ENCODE data around the gene WDFY4. TPM values are rescaled to one million over a fixed set of nuclear protein-coding genes. Genes with fewer than 3 reads are reported as not detected.

Gene WDFY4
- total RNA-seq, 1 experiment from 2014 or later = not detected

GRCh38 chr10:48705401-48705938 is 20.8 kb downstream of the WDFY4 start:
- Histone ChIP-seq H3K9me3 (ENCODE audit: control insufficient read depth, low read depth, low read length) (no peaks in the 10 kb centered on the region), H4K91ac (ENCODE audit: insufficient read length, low read depth, low read length) (no peak overlapping the region)
- TF ChIP-seq, protein P1, sequence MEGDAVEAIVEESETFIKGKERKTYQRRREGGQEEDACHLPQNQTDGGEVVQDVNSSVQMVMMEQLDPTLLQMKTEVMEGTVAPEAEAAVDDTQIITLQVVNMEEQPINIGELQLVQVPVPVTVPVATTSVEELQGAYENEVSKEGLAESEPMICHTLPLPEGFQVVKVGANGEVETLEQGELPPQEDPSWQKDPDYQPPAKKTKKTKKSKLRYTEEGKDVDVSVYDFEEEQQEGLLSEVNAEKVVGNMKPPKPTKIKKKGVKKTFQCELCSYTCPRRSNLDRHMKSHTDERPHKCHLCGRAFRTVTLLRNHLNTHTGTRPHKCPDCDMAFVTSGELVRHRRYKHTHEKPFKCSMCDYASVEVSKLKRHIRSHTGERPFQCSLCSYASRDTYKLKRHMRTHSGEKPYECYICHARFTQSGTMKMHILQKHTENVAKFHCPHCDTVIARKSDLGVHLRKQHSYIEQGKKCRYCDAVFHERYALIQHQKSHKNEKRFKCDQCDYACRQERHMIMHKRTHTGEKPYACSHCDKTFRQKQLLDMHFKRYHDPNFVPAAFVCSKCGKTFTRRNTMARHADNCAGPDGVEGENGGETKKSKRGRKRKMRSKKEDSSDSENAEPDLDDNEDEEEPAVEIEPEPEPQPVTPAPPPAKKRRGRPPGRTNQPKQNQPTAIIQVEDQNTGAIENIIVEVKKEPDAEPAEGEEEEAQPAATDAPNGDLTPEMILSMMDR (conservative IDR thresholded peaks at IDR 0.05) = no peak

More at GRCh38 chr10:48705401-48705938, 20.8 kb downstream of the WDFY4 start:
- DNase-seq = no peak
- Histone ChIP-seq H2BK15ac (ENCODE audit: low read depth, low read length) (no peak overlapping the region), H3K23me2 (ENCODE audit: insufficient read length, low read depth, low read length, poor library complexity, severe bottlenecking) (no peaks in the 10 kb centered on the region), H3K79me2 (ENCODE audit: insufficient read depth, low read length) (no peaks in the 10 kb centered on the region), H2BK120ac (ENCODE audit: low read depth, low read length, poor library complexity, severe bottlenecking) (no peak overlapping the region), H3K4ac (ENCODE audit: low read depth, low read length) (no peak overlapping the region), H3K4me1 (ENCODE audit: insufficient read depth, low read length) (no peaks in the 10 kb centered on the region), H3K27me3 (ENCODE audit: insufficient read depth, low read length) (no peaks in the 10 kb centered on the region), H2BK12ac (ENCODE audit: insufficient read length, low read depth, low read length) (no peak overlapping the region), H3K27ac (ENCODE audit: insufficient read length, low read depth, low read length) (no peak overlapping the region), H3K56ac (ENCODE audit: insufficient read length, low read depth, low read length) (no peak overlapping the region), H3K14ac (ENCODE audit: insufficient read depth, low read length) (no peak overlapping the region), H3K23ac (ENCODE audit: insufficient read length, low read depth, low read length) (no peak overlapping the region), H2AFZ (ENCODE audit: low read length) (no peak overlapping the region), H3K4me2 (ENCODE audit: insufficient read depth, insufficient read length, low read length) (no peak overlapping the region), H3K18ac (ENCODE audit: insufficient read length, low read depth, low read length) (no peak overlapping the region), H4K5ac (ENCODE audit: insufficient read length, low read depth, low read length) (no peak overlapping the region), H2BK20ac (ENCODE audit: low read depth, low read length, poor library complexity, severe bottlenecking) (no peak overlapping the region), H3K79me1 (ENCODE audit: insufficient read depth, low read depth, low read length, poor library complexity, severe bottlenecking) (no peaks in the 10 kb centered on the region), H3T11ph (ENCODE audit: low read length) (no peak overlapping the region), H4K8ac (replicated peaks; ENCODE audit: insufficient read length, low read depth, low read length) (no peak overlapping the region), H2BK5ac (ENCODE audit: insufficient read length, low read length) (no peak overlapping the region), H3K9ac (ENCODE audit: extremely low read depth, insufficient read length, low read length) (no peak overlapping the region), H4K20me1 (ENCODE audit: control insufficient read depth, insufficient read depth, insufficient read length) (no peaks in the 10 kb centered on the region), H2AK5ac (ENCODE audit: insufficient read length, low read length) (no peak overlapping the region)
- Mint-ChIP-seq H3K4me1 (peaks cover 11 to 13% of the 10 kb centered on the region in 2 experiments; a peak in 3 of 4 replicates), H3K27me3 (ENCODE audit: low read depth) (peaks cover 8% of the 10 kb centered on the region), H3K36me3 (ENCODE audit: insufficient read depth in 1 of 3, low read depth in 3 of 3) (no peaks in the 10 kb centered on the region), H3K27ac (no peak overlapping the region), H3K4me3 (no peak overlapping the region), H3K9me3 (no peaks in the 10 kb centered on the region)
- WGBS (ENCODE audit: extremely low coverage, insufficient read length, low lambda C conversion rate) = no CpG with 5 or more reads among the region's 9 CpGs

All from H9 (cell line).